GM12872 (cell line): ENCODE results near the gene GLI2.

Experiments used
- CTCF ChIP-seq: IDR thresholded peaks from 3 replicates; pipeline ENCODE4 v1.5.1; 2011; ENCODE audit warnings: low read depth, mild to moderate bottlenecking, low read length, moderate library complexity; ENCODE audit not compliant: insufficient read depth

GLI2 gene

DNA sequence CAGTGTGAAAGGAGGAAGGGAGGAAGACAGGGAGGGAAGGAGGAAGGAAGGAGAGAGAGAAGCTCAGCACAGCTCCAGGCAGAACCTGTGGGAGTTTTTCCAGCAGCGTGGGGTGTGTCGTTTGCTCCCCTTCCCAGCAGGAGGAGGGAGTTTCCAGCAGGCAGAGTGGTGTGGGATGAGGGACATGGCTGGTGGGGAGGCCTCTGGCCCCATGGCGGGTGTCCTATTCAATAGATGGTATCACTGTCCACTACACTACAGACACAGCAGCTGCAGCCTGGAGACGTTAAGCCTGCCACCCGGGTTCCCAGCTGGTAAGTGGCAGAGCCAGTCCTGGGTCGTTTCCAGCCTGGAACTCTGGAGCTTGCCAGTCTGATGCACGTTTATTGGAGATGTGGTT lies 44.7 kb downstream of the GLI2 start:
- no peak for TF ChIP-seq CTCF

DNA sequence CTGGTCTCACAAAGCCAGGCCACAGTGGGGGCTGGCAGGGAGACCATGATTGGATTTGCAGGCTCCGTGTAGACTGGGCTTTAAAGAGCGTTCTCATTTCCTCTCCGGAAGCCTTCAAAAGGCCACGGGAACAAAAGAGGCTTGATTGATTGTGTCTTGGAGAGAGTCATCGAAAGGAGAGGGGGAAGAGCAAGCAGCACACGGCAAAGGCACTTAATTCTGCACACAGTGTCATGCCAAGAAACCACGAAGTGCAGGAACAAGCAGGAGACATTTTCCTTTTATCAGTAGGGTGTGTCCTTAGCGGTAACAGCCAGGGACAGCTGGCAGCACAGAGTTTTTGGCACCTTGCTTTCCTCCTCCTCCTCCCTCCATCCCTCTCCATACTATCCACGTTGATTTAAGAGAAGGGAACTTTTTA lies 47.7 kb downstream of the GLI2 start:
- no peak for TF ChIP-seq CTCF

DNA sequence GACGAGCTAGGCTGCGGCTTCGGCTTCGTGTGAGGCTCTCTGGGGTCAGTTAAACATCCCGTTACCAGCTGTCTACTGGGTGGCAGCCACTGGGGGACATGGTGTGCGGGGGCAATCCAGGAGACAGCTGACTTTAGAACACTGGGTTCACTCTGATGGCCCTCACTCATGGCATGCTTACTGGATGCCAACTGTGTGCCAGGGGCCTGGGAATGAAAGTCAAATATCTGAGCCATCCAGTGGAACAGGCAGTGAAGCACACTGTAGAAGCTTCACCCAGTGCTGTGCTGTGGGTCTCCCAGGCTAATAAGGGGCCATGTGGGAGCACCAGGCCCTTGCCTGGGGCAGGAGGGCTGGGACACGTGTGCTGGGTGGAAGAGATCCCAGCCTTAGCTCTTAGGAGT lies 48.3 kb downstream of the GLI2 start:
- no peak for TF ChIP-seq CTCF
